SH-SY5Y (cell line): ENCODE results near the gene MZT1.

Experiments used
- GATA2 ChIP-seq: IDR thresholded peaks from 2 replicates; pipeline ENCODE4 v1.6.1; 2011; ENCODE audit warnings: mild to moderate bottlenecking, low read depth, low read length
- GATA3 ChIP-seq: IDR thresholded peaks from 2 replicates; pipeline ENCODE4 v1.6.1; 2011; ENCODE audit warnings: low read depth, mild to moderate bottlenecking, low read length, moderate library complexity

Gene MZT1

GRCh38 chr13:72698164-72698563 is 29.3 kb downstream of the MZT1 start:
- TF ChIP-seq GATA2 (no peak), GATA3 (no peak)

GRCh38 chr13:72696579-72696978 is 30.9 kb downstream of the MZT1 start:
- no peak for TF ChIP-seq GATA3
- TF ChIP-seq GATA2, result no peak

GRCh38 chr13:72694314-72694713 is 33.1 kb downstream of the MZT1 start:
- no peak for TF ChIP-seq GATA2
- TF ChIP-seq GATA3, result no peak

- TF ChIP-seq GATA3 (no peak), GATA2 (no peak)
Measured at GRCh38 chr13:72693832-72694231, 33.6 kb downstream of the MZT1 start.

GRCh38 chr13:72692884-72693514 is 34.4 kb downstream of the MZT1 start:
- TF ChIP-seq GATA2 (no peak), GATA3 (no peak)

- TF ChIP-seq GATA2 (no peak), GATA3 (no peak)
Measured at GRCh38 chr13:72689181-72689696, 38.2 kb downstream of the MZT1 start.

- TF ChIP-seq GATA2, result no peak
- no peak for TF ChIP-seq GATA3
Measured at GRCh38 chr13:72686766-72687165, 40.7 kb downstream of the MZT1 start.

- TF ChIP-seq GATA2 (no peak), GATA3 (no peak)
Measured at GRCh38 chr13:72680353-72680752, 47.1 kb downstream of the MZT1 start.

- TF ChIP-seq GATA3 (no peak), GATA2 (no peak)
Measured at GRCh38 chr13:72678312-72678711, 49.1 kb downstream of the MZT1 start.

GRCh38 chr13:72677431-72677830 is 50.0 kb downstream of the MZT1 start:
- TF ChIP-seq GATA3 (peak; percentile 83), GATA2 (peak; percentile 63; the same call in 1 of the 2 replicates)

GRCh38 chr13:72666391-72666790 is 61.0 kb downstream of the MZT1 start:
- no peak for TF ChIP-seq GATA2

GRCh38 chr13:72662548-72662947 is 64.9 kb downstream of the MZT1 start:
- TF ChIP-seq GATA2 (no peak), GATA3 (no peak)
